PC-3 (cell line): ENCODE data around the gene STARD10. TPM values are rescaled to one million over a fixed set of nuclear protein-coding genes. Genes with fewer than 3 reads are reported as not detected.

ENCODE experiments used
- ATAC-seq: fragments of 200-7000 bp; cut with Tn5 transposase; 2 replicates; pipeline ENCODE4 v1.9.1; 2020; ENCODE audit warnings: mild to moderate bottlenecking, moderate library complexity
- BruUV-seq: library from RNA; stranded (reverse); fragments of 400-500 nt; replicated peaks from 2 replicates; lab custom pipeline; 2021; lab: Mats Ljungman, UMichigan
- CTCF ChIA-PET: fragments of 300-600 bp; sonication (Branson Sonifier 250); formaldehyde crosslinking; loops from one replicate; lab custom pipeline; 2022; ENCODE audit warnings: antibody characterized with exemption; lab: Charles Lee
- POLR2A ChIA-PET: fragments of 300-600 bp; sonication (Branson Sonifier 250); formaldehyde crosslinking; loops from one replicate; lab custom pipeline; 2022; ENCODE audit warnings: antibody characterized with exemption; ENCODE audit not compliant: unreplicated experiment; lab: Charles Lee
- DNase-seq: peaks from one replicate; pipeline ENCODE4 v3.0.0-alpha.2; 2015
- H2AFZ ChIP-seq: fragments of 300-600 bp; sonication (generic); 2 replicates; pipeline ENCODE4 v1.6.0; 2016; ENCODE audit warnings: antibody characterized with exemption, low read length
- H3F3A ChIP-seq: fragments of 300-600 bp; sonication (generic); one replicate; pipeline ENCODE4 v1.6.0; 2017; ENCODE audit warnings: antibody characterized with exemption, low read length, control low read depth, mild to moderate bottlenecking; ENCODE audit not compliant: unreplicated experiment
- H3K27ac ChIP-seq: fragments of 300-600 bp; sonication (generic); 2 replicates; pipeline ENCODE4 v1.5.1; 2016; ENCODE audit warnings: mild to moderate bottlenecking, low read length
- H3K27me3 ChIP-seq: fragments of 300-600 bp; sonication (generic); 2 replicates; pipeline ENCODE4 v1.6.1; 2016; ENCODE audit warnings: low read length, mixed read lengths
- H3K36me3 ChIP-seq: fragments of 300-600 bp; sonication (generic); 2 replicates; pipeline ENCODE4 v1.6.1; 2016; ENCODE audit warnings: low read depth, mixed run types, low read length, mixed read lengths
- H3K4me1 ChIP-seq: fragments of 300-600 bp; sonication (generic); 2 replicates; pipeline ENCODE4 v1.5.1; 2016; ENCODE audit warnings: low read length; ENCODE audit not compliant: insufficient read depth
- H3K4me2 ChIP-seq: fragments of 300-600 bp; sonication (generic); 2 replicates; pipeline ENCODE4 v1.6.0; 2016; ENCODE audit warnings: low read length
- H3K4me3 ChIP-seq: fragments of 300-600 bp; sonication (generic); 2 replicates; pipeline ENCODE4 v1.5.1; 2016; ENCODE audit warnings: mild to moderate bottlenecking, low read length, mixed read lengths
- H3K79me2 ChIP-seq: fragments of 300-600 bp; sonication (generic); 2 replicates; pipeline ENCODE4 v1.6.1; 2017; ENCODE audit warnings: low read length, mixed read lengths
- H3K9ac ChIP-seq: fragments of 300-600 bp; sonication (generic); 2 replicates; pipeline ENCODE4 v1.6.0; 2016; ENCODE audit warnings: mild to moderate bottlenecking, low read length
- H3K9me2 ChIP-seq: fragments of 300-600 bp; sonication (generic); replicated peaks from 2 replicates; pipeline ENCODE4 v1.6.1; 2016; ENCODE audit warnings: mixed run types, low read length, mixed read lengths
- H3K9me3 ChIP-seq: fragments of 300-600 bp; sonication (generic); 2 replicates; pipeline ENCODE4 v1.6.1; 2016; ENCODE audit warnings: low read length, mixed read lengths
- H4K20me1 ChIP-seq: fragments of 300-600 bp; sonication (generic); 2 replicates; pipeline ENCODE4 v1.6.1; 2016; ENCODE audit warnings: low read length, mixed read lengths
- EZH2 ChIP-seq: fragments of 300-600 bp; sonication (generic); IDR thresholded peaks from one replicate; pipeline ENCODE4 v1.6.1; 2017; ENCODE audit warnings: antibody characterized with exemption, mild to moderate bottlenecking, low read length; ENCODE audit not compliant: unreplicated experiment
- EZH2phosphoT487 ChIP-seq: fragments of 300-600 bp; sonication (generic); IDR thresholded peaks from 2 replicates; pipeline ENCODE4 v1.6.1; 2018; ENCODE audit warnings: mild to moderate bottlenecking, antibody characterized with exemption, low read length, borderline replicate concordance
- intact Hi-C: fragments of 100-400 bp; cut with micrococcal nuclease; formaldehyde crosslinking; loops from 2 replicates; pipeline ENCODE4 v1.9.0; 2023
- total RNA-seq: library from RNA; depleted of rRNA; stranded (reverse); fragments of >200 nt; gene quantifications from 2 replicates; pipeline ENCODE4 v1.2.3, GENCODE V29; 2014
- TF ChIP-seq, protein P1 (sequence below): fragments of 300-600 bp; sonication (generic); conservative IDR thresholded peaks from 2 replicates; pipeline ENCODE4 v1.5.1; 2017; ENCODE audit warnings: antibody characterized with exemption, low read depth, mild to moderate bottlenecking, low read length

STARD10 gene
- total RNA-seq, 1 experiment from 2014 or later, result 284 TPM

DNA sequence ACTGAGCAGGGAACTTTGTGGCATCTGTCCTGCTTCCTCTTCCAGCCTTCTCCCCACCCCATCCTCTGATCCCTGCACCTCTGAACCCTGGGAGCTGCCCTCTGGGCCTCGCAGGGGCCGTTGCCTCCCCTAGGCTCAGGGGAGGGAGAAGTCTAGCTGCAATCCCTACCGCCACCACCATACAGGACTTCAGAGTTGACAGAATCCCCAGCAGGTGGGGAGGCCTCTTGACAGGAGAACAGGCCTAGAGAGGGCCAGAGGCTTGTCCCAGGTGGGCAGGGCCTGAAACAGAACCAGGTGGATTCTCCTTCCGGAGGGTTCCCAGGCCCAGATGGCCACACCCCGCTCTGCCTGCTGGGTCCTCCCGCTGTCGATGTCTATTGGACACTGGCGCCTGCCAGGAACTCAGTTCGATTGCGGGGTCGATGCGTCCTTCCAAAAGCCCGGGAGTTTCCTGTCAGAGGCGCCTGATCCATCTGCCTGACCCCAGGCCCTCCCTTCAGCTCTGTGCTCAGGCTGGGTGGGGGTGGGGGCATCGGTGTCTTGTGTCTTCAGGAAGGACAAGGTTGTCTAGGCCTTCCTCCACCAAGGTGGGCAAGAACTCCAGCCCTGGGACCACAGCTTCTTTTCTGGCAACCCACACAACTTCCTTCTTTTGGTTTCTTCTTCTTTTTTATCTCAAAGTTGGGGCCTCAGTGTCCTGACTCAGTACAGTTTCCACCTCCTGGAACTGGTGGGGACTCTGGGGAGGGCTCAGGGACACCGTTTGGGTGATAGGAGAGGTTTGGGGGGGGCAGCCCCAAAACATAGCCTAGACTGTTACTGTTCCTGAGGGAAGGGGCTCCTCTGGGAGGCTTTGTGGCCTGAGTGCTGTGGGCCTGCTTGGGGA is 6.4 kb downstream of the STARD10 start:
- peak overlapping the region; percentile 83 for H3K27ac ChIP-seq
- H3K4me3 ChIP-seq, result no peak overlapping the region
- H3K4me1 ChIP-seq, result peaks cover 44% of the 10 kb centered on the region
- H3K4me2 ChIP-seq, result no peak overlapping the region
- no TSS peak for BruUV-seq
- no peak overlapping the region for H3K9ac ChIP-seq
- no peaks in the 10 kb centered on the region for H3K79me2 ChIP-seq
- DNase-seq (no peak), ATAC-seq (no peak)
- TF ChIP-seq, protein P1, sequence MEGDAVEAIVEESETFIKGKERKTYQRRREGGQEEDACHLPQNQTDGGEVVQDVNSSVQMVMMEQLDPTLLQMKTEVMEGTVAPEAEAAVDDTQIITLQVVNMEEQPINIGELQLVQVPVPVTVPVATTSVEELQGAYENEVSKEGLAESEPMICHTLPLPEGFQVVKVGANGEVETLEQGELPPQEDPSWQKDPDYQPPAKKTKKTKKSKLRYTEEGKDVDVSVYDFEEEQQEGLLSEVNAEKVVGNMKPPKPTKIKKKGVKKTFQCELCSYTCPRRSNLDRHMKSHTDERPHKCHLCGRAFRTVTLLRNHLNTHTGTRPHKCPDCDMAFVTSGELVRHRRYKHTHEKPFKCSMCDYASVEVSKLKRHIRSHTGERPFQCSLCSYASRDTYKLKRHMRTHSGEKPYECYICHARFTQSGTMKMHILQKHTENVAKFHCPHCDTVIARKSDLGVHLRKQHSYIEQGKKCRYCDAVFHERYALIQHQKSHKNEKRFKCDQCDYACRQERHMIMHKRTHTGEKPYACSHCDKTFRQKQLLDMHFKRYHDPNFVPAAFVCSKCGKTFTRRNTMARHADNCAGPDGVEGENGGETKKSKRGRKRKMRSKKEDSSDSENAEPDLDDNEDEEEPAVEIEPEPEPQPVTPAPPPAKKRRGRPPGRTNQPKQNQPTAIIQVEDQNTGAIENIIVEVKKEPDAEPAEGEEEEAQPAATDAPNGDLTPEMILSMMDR, result peak; percentile 17; the same call in 1 of the 2 replicates
- TF ChIP-seq EZH2, result no peak
- H3K9me3 ChIP-seq, result no peaks in the 10 kb centered on the region
- no peaks in the 10 kb centered on the region for H3K9me2 ChIP-seq
- intact Hi-C loops, result no loop called here
- POLR2A ChIA-PET, result interaction anchor here (0.6 kb wide), 1 partner anchor 26 kb away, joined by 3 read pairs; no protein-coding TSS in a partner anchor
- CTCF ChIA-PET, result interaction anchor here (1.0 kb wide), 1 partner anchor 10 kb away, joined by 4 read pairs; no protein-coding TSS in a partner anchor
- H4K20me1 ChIP-seq, result no peaks in the 10 kb centered on the region
- H3K36me3 ChIP-seq, result no peaks in the 10 kb centered on the region
- no peaks in the 10 kb centered on the region for H3F3A ChIP-seq
- H3K27me3 ChIP-seq, result no peaks in the 10 kb centered on the region
- no peak overlapping the region for H2AFZ ChIP-seq

DNA sequence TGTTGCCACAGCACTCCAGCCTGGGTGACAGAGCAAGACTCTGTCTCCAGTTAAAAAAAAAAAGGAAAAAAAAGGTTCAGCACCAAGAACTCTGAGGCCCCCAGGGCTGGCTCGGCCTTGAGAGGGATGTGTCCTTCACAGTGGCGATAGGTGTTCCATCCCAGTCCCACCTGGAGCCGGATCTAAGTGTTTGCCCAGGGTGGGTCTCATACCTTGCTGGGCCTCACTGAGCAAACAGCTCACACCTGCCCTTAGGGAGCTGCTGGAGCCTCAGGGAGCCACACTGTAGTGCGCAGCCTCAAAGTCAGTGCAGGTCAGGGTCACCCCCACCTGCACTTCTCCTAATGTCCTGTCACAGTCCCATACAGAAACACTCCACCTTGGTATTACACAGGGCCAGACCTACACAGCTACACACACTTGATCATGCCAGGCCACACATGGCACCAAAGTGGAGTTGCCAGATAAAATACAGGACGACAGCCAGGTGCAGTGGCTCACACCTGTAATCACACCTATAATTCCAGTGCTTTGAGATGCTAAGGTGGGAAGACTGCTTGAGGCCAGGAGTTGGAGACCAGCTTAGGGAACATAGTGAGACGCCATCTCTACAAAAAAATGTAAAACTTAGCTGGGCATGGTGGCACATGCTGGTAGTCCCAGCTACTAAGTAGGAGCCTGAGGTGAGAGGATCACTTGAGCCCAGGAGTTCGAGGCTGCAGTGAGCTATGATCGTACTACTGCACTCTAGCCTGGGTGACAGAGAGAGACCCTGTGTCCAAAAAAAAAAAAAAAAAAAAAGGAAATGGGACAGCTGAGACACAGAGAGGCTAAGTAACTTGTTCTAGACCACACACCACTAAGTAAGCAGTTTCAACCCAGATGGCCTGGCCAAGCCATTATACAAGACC is 7.3 kb downstream of the STARD10 start:
- Histone ChIP-seq H2AFZ (0 out of 2 replicates have a peak overlapping the region, but pooled peaks have one; percentile 7), H3K9me2 (no peaks in the 10 kb centered on the region), H3K27me3 (no peaks in the 10 kb centered on the region), H3K79me2 (no peaks in the 10 kb centered on the region), H3K4me1 (peaks cover 51% of the 10 kb centered on the region), H3K36me3 (no peaks in the 10 kb centered on the region), H3K4me3 (no peak overlapping the region), H3K4me2 (peak overlapping the region; percentile 50), H3K27ac (peak overlapping the region; percentile 83), H3K9me3 (no peaks in the 10 kb centered on the region), H4K20me1 (no peaks in the 10 kb centered on the region), H3K9ac (peak overlapping the region; percentile 52), H3F3A (no peaks in the 10 kb centered on the region)
- TF ChIP-seq EZH2, result no peak
- TF ChIP-seq EZH2phosphoT487, result no peak
- TF ChIP-seq, protein P1, result no peak
- ATAC-seq, result peak; percentile 61
- intact Hi-C loops, result no loop called here
- CTCF ChIA-PET, result interaction anchor here (1.0 kb wide), 1 partner anchor 11 kb away, joined by 4 read pairs; no protein-coding TSS in a partner anchor
- no TSS peak for BruUV-seq
- POLR2A ChIA-PET, result interaction anchor here (0.6 to 0.7 kb wide), 2 partner anchors 25 to 114 kb away, joined by 3 read pairs; no protein-coding TSS in a partner anchor
- peak; percentile 81 for DNase-seq
